Natural killer cell (primary cell): ENCODE measurements around the gene SLC19A1. TPM values are rescaled to one million over a fixed set of nuclear protein-coding genes. Genes with fewer than 3 reads are reported as not detected.

Experiments used
- ATAC-seq, 3 donors: fragments of 150-1000 bp in 2 of 3; fragments of 200-7000 bp in 1 of 3; cut with Tn5 transposase; 1 replicate in 1 of 3; 2 replicates in 2 of 3; pipeline ENCODE4 v1.10.0; 2021; ENCODE audit warnings: mild to moderate bottlenecking in 2 of 3, moderate library complexity in 2 of 3
- DNase-seq, 2 donors: peaks; one replicate each; pipeline versions ENCODE4 v3.0.0 to v3.0.0-alpha.2; 2013 to 2021; ENCODE audit warnings: mixed read lengths in 1 of 2
- H3K27ac ChIP-seq: one replicate; pipeline ENCODE4 v1.5.1; 2013; ENCODE audit warnings: mild to moderate bottlenecking, low read length
- H3K27me3 ChIP-seq: one replicate; pipeline ENCODE4 v1.6.1; 2013; ENCODE audit warnings: low read length; ENCODE audit not compliant: control insufficient read depth, insufficient read depth
- H3K36me3 ChIP-seq: one replicate; pipeline ENCODE4 v1.6.1; 2013; ENCODE audit warnings: low read length; ENCODE audit not compliant: control insufficient read depth, insufficient read depth
- H3K4me1 ChIP-seq: one replicate; pipeline ENCODE4 v1.6.1; 2013; ENCODE audit warnings: low read length; ENCODE audit not compliant: control insufficient read depth, insufficient read depth
- H3K4me3 ChIP-seq: one replicate; pipeline ENCODE4 v1.5.1; 2013; ENCODE audit warnings: low read length
- H3K9me3 ChIP-seq: one replicate; pipeline ENCODE4 v1.6.1; 2013; ENCODE audit warnings: low read length; ENCODE audit not compliant: control insufficient read depth, insufficient read depth
- H3K27ac Mint-ChIP-seq, 2 donors: one replicate each; pipeline ENCODE4 v1.8.0; 2022; ENCODE audit warnings: mild to moderate bottlenecking in 2 of 2, mixed read lengths in 2 of 2, moderate library complexity in 1 of 2
- H3K27me3 Mint-ChIP-seq, 2 donors: one replicate each; pipeline ENCODE4 v1.8.0; 2022; ENCODE audit warnings: low read depth in 2 of 2, mixed read lengths in 2 of 2
- H3K36me3 Mint-ChIP-seq: one replicate; pipeline ENCODE4 v1.8.0; 2022; ENCODE audit warnings: mixed read lengths
- H3K4me1 Mint-ChIP-seq, 2 donors: one replicate each; pipeline ENCODE4 v1.8.0; 2022; ENCODE audit warnings: mixed read lengths in 2 of 2
- H3K4me3 Mint-ChIP-seq: one replicate; pipeline ENCODE4 v1.8.0; 2022; ENCODE audit warnings: mild to moderate bottlenecking, moderate library complexity, mixed read lengths
- H3K9me3 Mint-ChIP-seq, 2 donors: one replicate each; pipeline ENCODE4 v1.8.0; 2022; ENCODE audit warnings: mixed read lengths in 2 of 2
- WGBS: methylation state at CpG from one replicate; pipeline ENCODE4 v1.1.7; 2013; ENCODE audit warnings: missing lambda C conversion rate; ENCODE audit not compliant: insufficient coverage; 5-methylcytosine and 5-hydroxymethylcytosine counted together
- intact Hi-C: fragments of 100-400 bp; cut with micrococcal nuclease; formaldehyde crosslinking; loops from one replicate; pipeline ENCODE4 v1.14.2; 2022
- total RNA-seq, 4 donors: library from RNA; stranded (reverse); fragments of 120-200 nt in 1 of 4; gene quantifications; one replicate each; pipeline versions ENCODE4 v1.2.3 to v1.2.4, GENCODE V29; 2013 to 2022
- TF ChIP-seq, protein P1 (sequence below): fragments of 200-600 bp; IDR thresholded peaks from one replicate; pipeline ENCODE4 v1.8.0; 2022; ENCODE audit warnings: antibody characterized with exemption

The SLC19A1 gene
- total RNA-seq, 3 donors from 2014 or later (not counting 1 experiment from before 2014, with no cell fraction given), result 2.5 to 9.0 (median 4.9) TPM

DNA sequence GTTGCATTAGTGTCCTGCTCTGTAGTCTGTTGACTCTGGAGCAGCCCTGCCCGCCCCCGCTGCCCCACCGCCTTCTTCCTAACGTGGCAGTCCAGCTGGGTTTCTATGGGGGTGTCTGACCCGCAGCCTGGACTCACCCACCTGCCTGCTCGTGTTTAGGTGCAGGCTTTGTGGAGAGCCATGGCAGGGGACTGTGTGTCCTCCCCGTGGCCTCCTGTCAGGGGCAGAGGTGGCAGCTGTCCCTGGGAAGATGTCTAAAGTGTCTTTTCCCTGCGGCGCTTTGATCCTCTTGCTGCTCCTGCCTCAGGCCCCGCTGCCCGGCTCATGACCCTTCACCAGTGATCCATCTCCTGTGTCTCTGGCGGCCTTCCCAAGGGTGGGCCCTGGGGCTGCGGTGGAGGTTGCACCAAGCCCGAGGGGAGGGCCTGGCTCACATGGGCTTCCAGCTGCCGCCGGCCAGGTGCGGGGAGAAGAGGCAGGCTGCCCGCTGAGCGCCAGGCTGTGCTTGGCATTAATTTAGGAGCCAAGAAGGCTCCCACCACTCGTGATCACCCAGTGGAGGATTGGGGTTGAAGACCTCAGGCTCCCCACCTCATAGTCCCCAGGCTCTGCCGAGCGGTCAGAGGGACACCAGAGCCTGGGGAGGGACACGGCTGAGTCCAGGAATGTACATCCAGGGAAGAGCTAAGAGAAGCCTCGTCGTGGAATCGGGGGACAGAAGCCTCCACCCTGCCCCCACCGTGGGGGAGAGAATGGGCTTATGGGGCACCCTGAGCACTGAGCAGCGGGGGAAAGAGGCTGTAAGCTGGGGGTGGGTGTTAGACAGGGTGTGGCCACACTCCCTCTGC lies 93.2 kb downstream of the SLC19A1 start:
- no peak overlapping the region for H3K27ac Mint-ChIP-seq
- H3K27me3 ChIP-seq, result no peaks in the 10 kb centered on the region
- no peaks in the 10 kb centered on the region for H3K36me3 ChIP-seq
- H3K4me1 Mint-ChIP-seq, result peaks cover 5 to 9% of the 10 kb centered on the region in 2 donors
- H3K9me3 ChIP-seq, result no peaks in the 10 kb centered on the region
- no peak overlapping the region for H3K4me3 ChIP-seq
- ATAC-seq (no peak), DNase-seq (no peak)
- no peak overlapping the region for H3K27ac ChIP-seq
- WGBS, result 86% methylated on average over 28 of the region's 28 CpGs
- intact Hi-C loops, result no loop called here
- no peaks in the 10 kb centered on the region for H3K36me3 Mint-ChIP-seq
- no peaks in the 10 kb centered on the region for H3K4me1 ChIP-seq
- no peaks in the 10 kb centered on the region for H3K9me3 Mint-ChIP-seq
- H3K27me3 Mint-ChIP-seq, result peaks cover 14 to 28% of the 10 kb centered on the region in 2 donors
- TF ChIP-seq, protein P1, sequence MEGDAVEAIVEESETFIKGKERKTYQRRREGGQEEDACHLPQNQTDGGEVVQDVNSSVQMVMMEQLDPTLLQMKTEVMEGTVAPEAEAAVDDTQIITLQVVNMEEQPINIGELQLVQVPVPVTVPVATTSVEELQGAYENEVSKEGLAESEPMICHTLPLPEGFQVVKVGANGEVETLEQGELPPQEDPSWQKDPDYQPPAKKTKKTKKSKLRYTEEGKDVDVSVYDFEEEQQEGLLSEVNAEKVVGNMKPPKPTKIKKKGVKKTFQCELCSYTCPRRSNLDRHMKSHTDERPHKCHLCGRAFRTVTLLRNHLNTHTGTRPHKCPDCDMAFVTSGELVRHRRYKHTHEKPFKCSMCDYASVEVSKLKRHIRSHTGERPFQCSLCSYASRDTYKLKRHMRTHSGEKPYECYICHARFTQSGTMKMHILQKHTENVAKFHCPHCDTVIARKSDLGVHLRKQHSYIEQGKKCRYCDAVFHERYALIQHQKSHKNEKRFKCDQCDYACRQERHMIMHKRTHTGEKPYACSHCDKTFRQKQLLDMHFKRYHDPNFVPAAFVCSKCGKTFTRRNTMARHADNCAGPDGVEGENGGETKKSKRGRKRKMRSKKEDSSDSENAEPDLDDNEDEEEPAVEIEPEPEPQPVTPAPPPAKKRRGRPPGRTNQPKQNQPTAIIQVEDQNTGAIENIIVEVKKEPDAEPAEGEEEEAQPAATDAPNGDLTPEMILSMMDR, result no peak
- H3K4me3 Mint-ChIP-seq, result no peak overlapping the region

DNA sequence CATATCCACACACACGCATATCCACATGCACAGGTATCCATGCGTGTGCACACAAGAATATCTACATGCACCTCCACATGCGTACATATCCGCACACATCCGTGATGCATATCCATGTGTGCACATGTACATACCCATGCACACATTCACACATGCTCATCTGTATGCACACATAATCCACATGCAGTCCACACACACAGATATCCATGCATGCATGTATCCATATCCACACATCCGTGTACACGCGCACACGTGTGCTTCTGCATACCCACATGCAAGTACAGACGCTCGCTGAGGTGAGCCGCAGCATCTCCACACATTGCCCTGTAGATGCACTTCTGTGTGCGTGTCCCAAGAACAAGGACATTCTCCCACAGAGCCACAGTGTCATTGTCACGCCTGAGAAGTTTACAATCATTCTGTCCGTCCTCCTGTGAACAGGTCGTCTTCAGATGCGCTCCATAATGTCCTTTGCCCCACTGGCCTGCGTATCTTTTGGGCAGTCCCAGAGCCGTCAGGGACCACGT lies 93.9 kb downstream of the SLC19A1 start:
- Histone ChIP-seq H3K4me3 (no peak overlapping the region), H3K9me3 (no peaks in the 10 kb centered on the region), H3K27ac (no peak overlapping the region), H3K36me3 (no peaks in the 10 kb centered on the region), H3K27me3 (no peaks in the 10 kb centered on the region), H3K4me1 (no peaks in the 10 kb centered on the region)
- Mint-ChIP-seq H3K4me3 (no peak overlapping the region), H3K36me3 (no peaks in the 10 kb centered on the region), H3K27ac (no peak overlapping the region), H3K4me1 (peaks cover 4 to 9% of the 10 kb centered on the region in 2 donors), H3K27me3 (peaks cover 14 to 28% of the 10 kb centered on the region in 2 donors), H3K9me3 (no peaks in the 10 kb centered on the region)
- DNase-seq (no peak), ATAC-seq (no peak)
- TF ChIP-seq, protein P1, result no peak
- WGBS, result 93% methylated on average over 20 of the region's 20 CpGs
- intact Hi-C loops, result no loop called here

Other genes with a start within 250 kb of the SLC19A1 start
- 10 to 100 TPM; 12.3 to 22.3 (median 12.7) TPM for gene COL18A1, start 137.3 kb downstream of the SLC19A1 start, total RNA-seq
- 1 to 10 TPM in 1 of 3 donors, under 1 TPM in 2; 0.50 to 3.0 (median 0.52) TPM for gene PCBP3, start 101.3 kb upstream of the SLC19A1 start, total RNA-seq